HUDEP-2 (cell line): ENCODE measurements around the gene KAZN.

Source experiments
- DNase-seq, 76 experiments: peaks; one replicate each; lab custom pipeline; 2025; ENCODE audit not compliant: unreplicated experiment in 76 of 76; lab: John Stamatoyannopoulos, UW

Gene KAZN

DNA sequence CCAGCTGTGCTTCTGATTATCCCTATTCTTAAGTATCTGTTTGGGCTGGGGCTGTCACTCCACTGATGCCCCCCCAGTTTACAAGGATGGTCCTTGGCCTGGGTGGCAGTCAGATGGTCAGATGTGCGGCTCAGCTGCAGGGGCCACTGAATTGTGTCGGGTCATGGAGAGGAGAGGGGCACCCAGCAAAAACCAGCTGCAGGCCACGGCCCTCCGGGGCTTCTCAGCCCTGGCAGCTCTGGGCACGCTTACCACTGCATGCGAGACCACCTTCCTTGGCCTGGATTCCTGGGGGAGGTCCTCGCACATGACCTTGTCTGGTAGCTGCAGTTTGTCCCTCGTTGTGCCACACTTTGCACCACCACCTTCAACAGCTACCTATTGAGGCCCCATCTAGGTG, 390.2 kb downstream of the KAZN start:
- DNase-seq, result no peak

DNA sequence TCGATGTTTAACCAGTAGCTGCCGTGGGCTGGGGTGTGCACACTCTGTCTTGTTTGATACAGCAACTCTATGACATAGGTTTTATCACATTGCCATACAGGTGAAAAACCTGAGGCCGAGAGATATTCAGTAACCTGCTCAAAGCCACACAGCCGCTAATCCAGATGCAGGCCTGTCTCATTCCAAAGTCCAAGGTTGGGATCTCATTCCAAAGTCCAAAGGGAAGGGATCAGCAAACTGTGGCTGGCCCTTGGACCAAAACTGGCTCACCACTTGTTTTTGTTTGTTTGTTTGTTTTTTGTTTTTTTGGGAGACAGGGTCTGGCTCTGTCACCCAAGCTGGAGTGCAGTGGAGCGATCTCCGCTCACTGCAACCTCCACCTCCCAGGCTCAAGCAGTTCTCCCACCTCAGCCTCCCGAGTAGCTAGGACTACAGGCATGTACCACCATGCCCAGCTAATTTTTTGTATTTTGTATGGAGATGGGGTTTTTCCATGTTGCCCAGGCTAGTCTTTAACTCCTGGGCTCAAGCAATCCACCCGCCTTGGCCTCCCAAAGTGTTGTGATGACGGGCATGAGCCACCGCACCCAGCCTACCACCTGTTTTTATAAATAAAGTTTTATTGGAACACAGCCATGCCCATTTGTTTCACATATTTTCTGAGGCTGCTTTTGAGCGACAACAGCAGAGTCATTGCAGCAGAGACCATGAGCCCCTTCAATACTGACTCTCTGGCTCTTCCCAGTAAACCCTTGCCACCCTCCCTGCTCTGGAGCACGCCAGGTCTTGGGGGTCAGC, 391.6 kb downstream of the KAZN start:
- DNase-seq, result no peak

DNA sequence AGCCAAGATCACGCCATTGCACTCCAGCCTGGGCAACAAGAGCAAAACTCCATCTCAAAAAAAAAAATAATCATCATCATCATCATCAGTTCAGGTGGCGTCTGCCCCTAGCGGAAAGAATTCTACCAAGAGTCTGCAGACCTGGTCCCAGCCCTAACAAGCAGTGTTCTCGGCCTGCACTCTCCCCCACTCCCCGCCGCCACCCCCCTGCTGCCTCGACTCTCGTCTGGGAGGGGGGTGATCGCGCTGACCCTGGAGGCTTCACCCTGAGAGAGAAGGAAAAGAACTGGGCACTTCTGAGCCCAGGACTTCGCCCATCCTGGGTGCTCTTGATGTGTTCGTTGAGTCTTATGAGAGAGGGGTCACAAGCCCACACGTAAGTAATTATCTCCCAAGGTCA, 394.9 kb downstream of the KAZN start:
- DNase-seq, result no peak

DNA sequence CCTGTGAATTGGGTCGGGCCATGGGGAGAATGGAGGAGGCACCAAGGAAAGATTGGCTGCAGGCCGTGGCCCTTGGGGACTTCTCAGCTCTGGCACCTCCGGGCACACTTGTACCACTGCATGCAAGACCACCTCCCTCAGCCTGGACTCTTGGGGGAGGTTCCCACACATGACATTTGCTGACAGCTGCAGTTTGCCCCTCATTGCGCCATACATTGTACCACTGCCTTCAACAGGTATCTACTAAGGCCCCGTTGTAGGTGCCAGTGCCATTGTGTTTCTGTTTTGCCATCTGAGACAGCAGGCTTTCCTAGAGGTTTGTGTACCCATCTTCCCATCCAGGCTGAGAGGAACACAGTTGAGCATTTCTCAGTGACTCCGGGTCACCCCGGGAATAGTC, 395.7 kb downstream of the KAZN start:
- no peak for DNase-seq

- no peak for DNase-seq
These were observed 396.5 kb downstream of the KAZN start for GRCh38 chr1:14994841-14995437.

DNA sequence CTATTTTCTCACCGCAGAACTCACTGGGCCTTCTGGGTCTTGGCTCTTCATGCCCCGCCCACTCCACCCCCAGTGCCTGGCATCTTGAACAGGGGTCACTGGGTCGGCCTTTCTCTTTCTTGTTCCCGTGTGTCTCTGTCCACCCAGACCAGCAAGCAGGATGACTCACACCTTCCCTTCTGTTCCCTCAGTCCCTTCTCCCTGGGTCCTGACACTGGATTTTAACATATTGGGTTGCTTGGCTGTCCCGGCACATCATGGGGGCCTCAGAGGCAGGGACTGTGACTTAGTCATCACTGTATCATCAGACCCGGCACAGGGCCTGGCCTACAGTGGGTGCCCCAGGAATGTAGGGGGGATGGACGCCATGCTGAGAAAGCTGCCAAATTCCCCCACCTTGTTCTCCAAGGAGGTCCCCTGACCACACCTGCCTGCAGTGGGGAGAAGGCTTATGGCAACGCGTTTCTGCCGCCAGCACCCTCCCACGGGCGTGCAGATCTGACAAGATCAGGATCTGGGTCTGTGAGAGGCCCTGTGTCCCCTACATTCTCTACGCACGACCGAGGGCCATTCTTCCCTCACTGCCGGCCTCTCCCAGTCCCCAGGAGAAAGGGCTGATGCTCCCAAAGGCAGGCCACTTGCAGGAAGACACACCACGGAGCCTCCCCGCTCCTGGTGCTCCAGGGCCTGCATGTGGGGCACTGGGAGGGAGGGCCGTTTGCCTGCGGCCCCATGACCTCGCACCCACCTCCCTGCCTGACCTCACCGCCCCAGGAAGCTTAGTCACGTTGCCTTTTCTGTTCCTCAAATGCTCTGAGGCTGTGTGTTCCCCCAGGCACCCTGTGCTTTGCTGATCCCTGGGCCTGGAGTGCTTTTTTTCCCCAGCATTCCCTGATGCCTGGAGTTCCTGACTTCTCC, 397.9 kb downstream of the KAZN start:
- DNase-seq, result no peak

DNA sequence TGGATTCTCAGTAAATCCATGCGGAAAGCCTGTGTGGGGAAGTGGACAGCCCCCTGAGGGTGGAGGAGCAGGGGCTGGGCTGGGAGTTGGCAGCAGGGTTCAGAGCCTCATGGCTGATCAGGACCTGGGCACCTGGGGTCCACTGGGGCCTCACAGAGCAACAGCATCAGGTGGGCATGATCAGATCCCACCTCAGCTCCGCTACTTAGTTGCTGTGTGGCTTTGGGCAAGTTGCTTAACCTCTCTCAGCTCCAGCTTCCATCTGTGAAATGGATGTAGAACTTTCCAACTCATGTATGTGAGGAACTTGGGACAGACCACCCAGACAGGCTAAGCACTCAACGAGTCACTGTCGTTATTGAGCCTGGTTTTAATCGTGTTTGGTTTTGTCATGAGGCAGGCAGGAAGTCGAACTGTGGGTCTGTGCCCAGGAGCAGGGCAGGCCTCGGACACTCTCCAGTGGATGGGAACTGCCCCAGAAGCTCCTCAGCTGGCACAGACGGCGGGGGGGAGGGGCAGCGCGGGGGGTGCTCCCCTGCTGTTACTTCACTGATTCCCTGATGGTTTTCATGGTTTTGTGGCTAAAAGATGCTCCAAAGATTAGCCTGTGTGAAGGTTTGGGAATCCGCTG, 399.3 kb downstream of the KAZN start:
- DNase-seq, result no peak

DNA sequence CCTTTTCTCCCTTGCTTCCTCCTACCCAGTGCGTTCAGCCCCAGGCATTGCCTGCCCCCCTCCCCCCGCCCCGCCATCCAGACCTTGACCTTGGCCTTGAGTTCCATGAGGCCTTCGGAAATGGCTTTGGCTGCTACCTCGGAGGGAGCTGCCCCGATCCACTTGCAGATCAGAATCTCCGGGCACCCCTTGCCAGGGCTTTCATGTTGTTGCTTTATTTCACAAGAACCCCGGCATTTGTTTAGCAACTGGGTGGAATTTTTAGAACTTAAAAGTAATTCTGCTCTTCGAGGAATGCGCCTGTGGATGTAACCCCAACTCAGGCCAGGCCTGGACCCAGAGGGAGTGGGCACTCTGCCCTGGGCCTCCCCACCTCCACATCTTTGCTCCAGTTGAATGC, 401.0 kb downstream of the KAZN start:
- DNase-seq, result no peak

DNA sequence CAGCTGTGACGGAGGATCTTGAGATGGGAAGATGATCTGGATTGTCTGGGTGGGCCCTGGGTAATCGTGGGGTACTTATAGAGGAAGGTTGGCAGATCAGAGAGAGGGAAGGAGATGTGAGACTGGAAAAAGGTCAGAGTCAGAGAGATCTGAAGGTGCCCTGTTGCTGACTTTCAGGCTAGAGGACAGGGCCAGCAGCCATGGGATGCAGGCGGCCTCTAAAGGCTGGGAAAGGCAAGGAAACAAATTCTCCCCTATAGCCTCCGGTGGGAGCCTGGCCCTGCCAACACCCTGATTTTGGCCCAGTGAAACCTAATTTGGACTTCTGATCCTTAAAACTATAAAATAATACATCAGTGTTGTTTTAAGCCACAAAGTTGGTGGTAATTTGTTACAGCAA, 401.5 kb downstream of the KAZN start:
- no peak for DNase-seq

- no peak for DNase-seq
These were observed 402.2 kb downstream of the KAZN start for GRCh38 chr1:15000671-15001070.

- no peak for DNase-seq
These were observed 402.9 kb downstream of the KAZN start for GRCh38 chr1:15001317-15001915.

- no peak for DNase-seq
These were observed 403.8 kb downstream of the KAZN start for GRCh38 chr1:15002325-15002724.

GRCh38 chr1:15004396-15004795, 405.9 kb downstream of the KAZN start:
- DNase-seq, result no peak

DNA sequence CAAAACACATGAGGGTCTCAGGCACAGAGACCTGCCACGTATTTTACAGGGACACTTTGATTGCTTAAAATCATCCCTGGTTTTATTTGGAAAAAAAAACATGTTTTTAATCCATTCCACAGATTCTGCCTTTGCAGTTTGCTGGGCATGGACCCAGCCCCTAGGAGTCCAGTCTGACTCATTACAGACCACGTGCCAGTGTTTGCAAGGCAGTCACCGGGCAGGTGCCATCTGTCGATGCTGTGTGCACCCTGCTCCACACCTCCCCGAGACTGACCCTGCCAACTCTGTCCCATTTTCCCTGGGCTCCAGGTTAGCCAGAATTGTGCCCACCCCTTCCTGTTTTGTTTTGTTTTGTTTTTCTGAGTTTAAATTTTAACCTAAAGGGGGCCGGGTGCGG, 406.6 kb downstream of the KAZN start:
- no peak for DNase-seq

- no peak for DNase-seq
These were observed 408.9 kb downstream of the KAZN start for GRCh38 chr1:15007368-15007767.

DNA sequence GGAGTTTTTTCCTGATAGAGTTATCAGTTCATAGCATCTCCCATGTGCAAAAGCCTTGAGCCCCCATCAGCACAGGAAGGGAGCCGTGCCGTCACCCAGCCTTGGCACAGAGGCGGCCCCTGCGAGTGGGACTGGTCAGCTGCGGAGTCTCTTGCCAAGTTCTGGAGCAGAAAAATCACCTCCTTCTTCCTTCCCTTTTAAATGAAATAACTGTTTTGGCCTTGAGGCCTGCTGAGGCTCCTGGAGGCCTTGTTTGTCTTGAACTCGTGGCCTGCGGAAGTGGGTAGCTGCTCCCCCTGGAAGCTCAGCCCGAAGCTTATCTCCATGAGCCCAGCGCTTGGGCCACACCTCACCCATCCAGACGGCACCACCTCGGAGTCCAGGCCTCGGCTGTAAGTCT, 409.4 kb downstream of the KAZN start:
- DNase-seq, result peak in 1 of 76 experiments; percentile 3

DNA sequence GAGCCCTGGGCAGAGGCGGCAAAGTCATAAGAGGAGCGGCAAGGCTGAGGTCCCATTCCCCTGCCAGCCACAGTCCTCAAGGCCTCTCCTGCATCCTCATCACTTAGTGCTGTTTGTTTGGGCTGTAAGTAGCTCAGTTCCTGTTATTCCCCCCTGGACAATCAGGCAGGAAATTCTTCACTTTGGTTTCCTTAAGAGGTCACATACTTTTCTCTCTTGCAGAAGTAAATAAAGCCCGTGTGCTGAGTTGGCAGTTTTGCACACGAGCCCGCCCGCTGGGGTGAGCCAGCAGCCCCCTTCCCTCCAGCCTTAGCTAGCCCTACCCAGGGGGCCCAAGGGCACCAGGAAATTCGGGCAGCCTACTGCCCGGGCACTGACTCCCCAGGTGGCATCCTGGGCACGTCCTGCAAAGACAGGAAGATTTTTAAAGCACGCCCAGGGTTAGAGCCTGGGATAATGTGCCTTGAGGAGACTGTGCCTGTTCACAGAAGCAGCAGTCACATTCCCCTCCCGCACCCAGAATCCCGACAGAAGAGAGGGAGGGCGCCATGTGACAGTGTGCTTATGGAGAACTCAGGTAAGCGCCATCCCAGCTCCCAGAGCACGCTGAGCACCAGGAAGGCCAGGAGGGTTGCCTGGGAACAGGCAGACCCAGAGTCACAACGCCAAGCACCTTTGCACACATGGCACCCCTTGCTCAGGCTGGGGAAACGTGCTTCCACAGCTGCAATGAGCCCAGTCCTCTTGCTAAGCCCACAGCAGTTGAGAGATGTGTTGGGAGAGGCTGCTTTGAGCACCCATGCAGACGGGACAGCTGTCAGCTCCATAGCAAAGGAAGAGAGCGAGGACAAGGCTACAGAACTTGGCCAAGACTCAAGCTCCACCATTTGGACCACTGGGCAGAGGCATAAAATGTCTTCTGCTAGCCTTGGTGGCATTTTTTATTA, 410.6 kb downstream of the KAZN start:
- no peak for DNase-seq

- no peak for DNase-seq
These were observed 412.7 kb downstream of the KAZN start for GRCh38 chr1:15011160-15011559.

DNA sequence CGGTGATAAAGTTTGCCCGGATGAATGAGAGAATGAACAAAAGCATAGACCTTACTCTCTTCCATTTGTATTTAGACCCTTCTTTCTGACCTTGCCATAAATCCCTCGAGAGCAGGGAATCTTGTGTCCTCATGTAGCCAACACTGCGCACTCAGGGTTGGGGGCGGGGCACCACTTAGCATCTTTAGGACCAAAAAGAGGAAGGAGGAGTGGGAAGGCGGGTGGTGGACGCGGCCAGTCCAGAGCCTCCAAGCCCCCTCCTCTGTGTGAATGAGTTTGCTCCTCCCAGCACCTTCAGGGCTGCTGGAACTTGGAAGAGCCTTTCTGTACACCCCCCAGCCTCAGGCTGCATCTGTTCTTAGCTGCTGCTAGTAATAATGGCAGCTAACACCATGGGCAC, 413.2 kb downstream of the KAZN start:
- DNase-seq, result no peak

DNA sequence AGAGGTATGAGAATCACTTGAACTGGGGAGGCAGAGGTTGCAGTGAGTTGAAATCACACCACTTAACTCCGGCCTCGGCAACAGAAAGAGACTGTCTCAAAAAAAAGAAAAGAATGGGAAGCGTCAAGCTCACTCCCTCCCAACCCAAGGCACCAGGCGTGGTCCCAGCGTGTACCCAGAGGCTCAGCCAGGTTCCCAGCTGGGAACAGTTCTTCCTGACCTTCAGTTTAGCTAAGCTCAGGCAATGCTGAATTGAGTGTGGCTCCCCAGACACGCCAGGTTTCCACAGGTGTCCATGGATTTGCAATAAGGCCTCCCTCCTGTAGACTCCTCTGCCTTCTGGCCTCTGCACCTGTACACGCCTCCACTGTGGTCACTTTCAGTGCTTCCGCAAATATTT, 414.3 kb downstream of the KAZN start:
- no peak for DNase-seq
